Muscle of back (tissue), 11 donors: ENCODE results near the gene NCAPD2. TPM values are rescaled to one million over a fixed set of nuclear protein-coding genes. Genes with fewer than 3 reads are reported as not detected.

Source experiments
- DNase-seq, 3 donors: peaks; one replicate each; pipeline versions ENCODE4 v3.0.0 to v3.0.0-alpha.2; 2013
- polyA plus RNA-seq, 10 donors: library from polyadenylated mRNA; unstranded; fragments of 120-200 nt; gene quantifications; one replicate each; pipeline ENCODE4 v1.2.1, GENCODE V29; 2013; ENCODE audit not compliant: insufficient read length in 10 of 10

Gene NCAPD2
- polyA plus RNA-seq, 10 donors: 28.4 to 52.4 (median 37.9) TPM

DNA sequence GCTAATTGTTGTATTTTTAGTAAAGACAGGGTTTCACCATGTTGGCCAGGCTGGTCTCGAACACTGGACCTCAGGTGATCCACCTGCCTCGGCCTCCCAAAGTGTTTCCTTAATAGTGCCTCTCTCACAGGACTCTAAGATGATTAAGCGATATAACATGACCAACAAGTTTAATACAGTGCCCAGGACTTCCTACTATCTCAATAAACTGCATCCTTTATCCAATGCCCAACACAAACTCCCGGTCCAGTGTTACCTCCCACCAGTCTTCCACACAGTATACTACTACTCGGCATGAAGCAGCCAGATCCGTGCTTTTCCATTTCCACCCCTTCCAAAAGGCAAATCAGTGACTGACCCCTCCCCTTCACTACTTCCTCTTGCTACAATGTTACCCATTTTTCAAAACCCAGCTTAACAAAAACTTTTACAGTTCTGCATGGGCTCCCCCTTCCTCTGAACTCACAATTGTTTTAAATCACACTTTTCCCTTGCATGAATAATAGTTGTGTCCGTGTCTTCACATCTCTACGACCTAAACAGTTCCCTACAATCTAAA lies 73.3 kb downstream of the NCAPD2 start:
- no peak for DNase-seq

GRCh38 chr12:6569312-6569711 lies 75.4 kb downstream of the NCAPD2 start:
- no peak for DNase-seq

GRCh38 chr12:6569786-6570185 lies 75.9 kb downstream of the NCAPD2 start:
- DNase-seq: no peak

- DNase-seq: peak in 1 of 3 donors; percentile 66
Observed at GRCh38 chr12:6570264-6570887, 76.5 kb downstream of the NCAPD2 start.

DNA sequence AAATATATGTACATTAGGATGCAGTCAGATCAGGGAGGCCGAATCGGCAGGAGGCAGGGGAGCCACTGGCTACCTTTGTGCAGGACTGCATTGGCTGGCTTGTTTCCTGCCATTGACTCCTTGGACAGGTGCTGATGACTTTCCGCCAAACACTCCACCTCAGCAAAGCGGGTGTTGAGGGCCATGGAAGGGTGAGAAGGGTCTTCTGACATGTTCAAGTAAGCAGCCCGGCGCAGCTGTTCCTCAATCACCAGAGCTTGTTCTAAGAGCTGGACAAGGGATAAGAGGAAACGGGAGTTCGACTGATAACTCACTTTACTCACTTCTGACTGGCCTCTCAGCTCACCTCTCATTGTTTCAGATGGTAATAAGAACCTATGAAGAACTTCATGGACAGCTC lies 79.1 kb downstream of the NCAPD2 start:
- no peak for DNase-seq

GRCh38 chr12:6574576-6575295 lies 80.8 kb downstream of the NCAPD2 start:
- no peak for DNase-seq

DNA sequence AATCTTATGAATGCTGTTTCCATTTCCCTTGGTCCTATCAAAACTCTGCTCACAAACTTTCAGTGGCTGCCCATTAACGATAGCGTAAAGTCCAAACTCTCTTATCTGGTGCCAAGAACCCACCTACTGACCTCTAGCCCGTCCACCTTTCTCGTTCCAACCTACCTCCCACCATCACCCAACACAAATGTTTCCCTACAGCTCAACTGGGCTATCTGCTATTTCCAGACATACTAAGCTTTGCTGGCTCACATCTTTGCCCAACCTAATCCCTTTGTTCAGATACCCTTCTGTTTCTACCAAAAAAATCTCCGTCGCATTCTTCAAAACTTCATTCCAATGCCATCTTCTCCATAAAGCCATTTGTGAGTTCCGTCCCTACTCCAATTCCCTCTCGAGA lies 81.7 kb downstream of the NCAPD2 start:
- DNase-seq: no peak

Other genes with a start within 250 kb of the NCAPD2 start
- gene PLEKHG6, start 183.4 kb upstream of the NCAPD2 start, polyA plus RNA-seq: 1 to 10 TPM in 4 of 10 donors, under 1 TPM in 6; 0.10 to 2.5 (median 0.88) TPM
- gene TNFRSF1A, start 152.0 kb upstream of the NCAPD2 start, polyA plus RNA-seq: 10 to 100 TPM; 55.2 to 91.6 (median 67.5) TPM
- gene SCNN1A, start 118.5 kb upstream of the NCAPD2 start, polyA plus RNA-seq: 1 to 10 TPM in 1 of 10 donors, under 1 TPM in 5, not detected in 4; 0.36 to 1.2 (median 0.40) TPM
- 10 to 100 TPM; 28.5 to 44.4 (median 35.7) TPM for gene LTBR, start 109.9 kb upstream of the NCAPD2 start, polyA plus RNA-seq
- gene CD27, start 49.1 kb upstream of the NCAPD2 start, polyA plus RNA-seq: 1 to 10 TPM in 4 of 10 donors, under 1 TPM in 6; 0.34 to 5.9 (median 0.86) TPM
- 10 to 100 TPM in 3 of 10 donors, 1 to 10 TPM in 7; 5.4 to 11.6 (median 9.0) TPM for gene TAPBPL, start 42.1 kb upstream of the NCAPD2 start, polyA plus RNA-seq
- gene VAMP1, start 23.4 kb upstream of the NCAPD2 start, polyA plus RNA-seq: 10 to 100 TPM in 4 of 10 donors, 1 to 10 TPM in 6; 6.6 to 18.1 (median 9.0) TPM
- gene MRPL51, start 840 bp upstream of the NCAPD2 start, polyA plus RNA-seq: 100 to 1,000 TPM; 117 to 156 (median 137) TPM
- gene GAPDH, start 40.4 kb downstream of the NCAPD2 start, polyA plus RNA-seq: 1,000 to 10,000 TPM; 2,765 to 4,884 (median 4,736) TPM
- gene IFFO1, start 61.9 kb downstream of the NCAPD2 start, polyA plus RNA-seq: 10 to 100 TPM; 19.8 to 37.0 (median 30.3) TPM
- 10 to 100 TPM; 18.6 to 26.9 (median 23.8) TPM for gene NOP2, start 74.2 kb downstream of the NCAPD2 start, polyA plus RNA-seq
- gene CHD4, start 113.3 kb downstream of the NCAPD2 start, polyA plus RNA-seq: 100 to 1,000 TPM; 125 to 170 (median 147) TPM
- 1 to 10 TPM in 9 of 10 donors, under 1 TPM in 1; 0.99 to 2.3 (median 1.5) TPM for gene LPAR5, start 141.9 kb downstream of the NCAPD2 start, polyA plus RNA-seq
- gene ACRBP, start 153.3 kb downstream of the NCAPD2 start, polyA plus RNA-seq: 1 to 10 TPM; 2.1 to 3.8 (median 2.5) TPM
- gene ING4, start 169.0 kb downstream of the NCAPD2 start, polyA plus RNA-seq: 10 to 100 TPM; 43.7 to 54.1 (median 48.9) TPM
- gene ZNF384, start 195.3 kb downstream of the NCAPD2 start, polyA plus RNA-seq: 10 to 100 TPM; 40.6 to 62.3 (median 47.0) TPM
- 1 to 10 TPM; 2.6 to 7.0 (median 4.4) TPM for gene PIANP, start 206.7 kb downstream of the NCAPD2 start, polyA plus RNA-seq
- 10 to 100 TPM; 55.6 to 66.6 (median 61.9) TPM for gene COPS7A, start 229.9 kb downstream of the NCAPD2 start, polyA plus RNA-seq